Astrocyte of the spinal cord (primary cell): ENCODE results near the gene PSMA6.
"Not testable (repeated sequence)": the region's sequence is repeated elsewhere in the genome, so short reads cannot be mapped to it uniquely, and the experiment has no call there.

Experiments
- DNase-seq: peaks from one replicate; pipeline ENCODE4 v3.0.0; 2011; ENCODE audit warnings: low read depth, low spot score
- H3K4me3 ChIP-seq: 2 replicates; pipeline ENCODE4 v1.5.1; 2011; ENCODE audit warnings: low read depth, mild to moderate bottlenecking, low read length, moderate library complexity
- CTCF ChIP-seq: IDR thresholded peaks from 2 replicates; pipeline ENCODE4 v1.5.1; 2012; ENCODE audit warnings: low read depth, mild to moderate bottlenecking, low read length, inconsistent platforms
- in situ Hi-C: cut with HindIII; loops from 2 replicates; pipeline ENCODE4 v1.10.0; 2017; ENCODE audit warnings: low sequenced_read_pairs

PSMA6 gene

DNA sequence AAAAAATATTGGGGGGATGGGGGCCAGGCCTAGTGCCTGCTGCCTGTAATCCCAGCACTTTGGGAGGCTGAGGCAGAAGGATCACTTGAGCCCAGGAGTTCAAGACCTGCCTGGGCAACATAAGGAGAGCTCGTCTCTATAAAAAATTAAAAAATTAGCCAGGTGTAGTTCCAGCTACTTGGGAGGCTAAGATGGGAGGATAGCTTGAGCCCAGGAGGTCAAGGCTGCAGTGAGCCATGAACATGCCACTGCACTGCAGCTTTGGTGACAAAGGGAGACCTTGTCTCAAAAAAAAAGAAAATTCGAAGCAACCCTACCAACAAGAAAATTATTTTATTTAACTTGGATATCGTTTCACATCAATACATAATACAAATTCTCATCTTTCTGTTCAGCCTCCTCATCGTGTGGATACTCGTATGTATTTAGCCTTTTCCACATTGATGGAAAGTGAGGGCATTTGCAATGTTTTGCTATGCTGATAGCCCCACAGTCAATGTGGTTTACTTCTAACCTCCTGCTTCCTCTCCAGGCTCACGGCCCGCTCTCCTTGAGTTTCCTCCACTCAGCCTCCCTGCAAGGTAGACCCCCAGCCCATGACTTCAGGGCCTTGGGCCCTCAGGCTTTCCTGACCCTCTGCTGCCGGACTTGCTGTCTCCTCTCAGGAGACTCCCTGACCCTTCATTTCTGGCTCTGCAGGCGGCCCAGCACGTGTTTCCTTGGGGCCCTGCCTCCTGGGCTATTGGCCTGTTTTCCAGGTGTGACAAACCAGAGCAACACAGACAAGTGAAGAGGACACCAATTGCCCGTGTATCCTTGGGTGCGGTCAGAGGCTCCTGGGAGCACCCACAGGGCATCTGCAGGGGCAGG, 57.5 kb downstream of the PSMA6 start:
- in situ Hi-C loops, result no loop called here
- no peak for TF ChIP-seq CTCF
- DNase-seq, result no peak
- no peak overlapping the region for H3K4me3 ChIP-seq

GRCh38 chr14:35351497-35351896, 59.3 kb downstream of the PSMA6 start:
- in situ Hi-C loops, result no loop called here
- TF ChIP-seq CTCF, result no peak
- DNase-seq, result no peak
- no peak overlapping the region for H3K4me3 ChIP-seq

DNA sequence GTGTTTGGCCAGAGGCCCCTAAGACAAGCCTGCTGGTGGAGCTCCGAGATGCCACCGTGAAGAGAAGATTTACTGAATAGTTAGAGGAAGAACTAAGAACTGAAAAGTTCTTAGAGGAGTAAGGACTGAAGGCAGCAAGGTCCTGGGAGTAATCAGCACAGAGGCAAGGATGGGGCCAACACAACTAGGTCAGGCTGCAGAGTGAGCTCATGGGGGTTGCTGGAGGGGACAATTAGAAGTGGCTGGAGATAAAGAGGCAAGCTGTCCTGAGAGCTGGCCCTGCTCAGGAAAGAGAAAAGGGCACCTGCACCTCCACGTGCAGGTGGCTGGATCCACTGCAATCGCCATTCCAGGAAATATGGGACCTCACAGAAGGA, 59.7 kb downstream of the PSMA6 start:
- no peak overlapping the region for H3K4me3 ChIP-seq
- in situ Hi-C loops, result no loop called here
- DNase-seq, result no peak
- no peak for TF ChIP-seq CTCF

- in situ Hi-C loops, result no loop called here
- TF ChIP-seq CTCF, result no peak
- no peak overlapping the region for H3K4me3 ChIP-seq
- DNase-seq, result no peak
Observed at GRCh38 chr14:35352274-35353233, 60.4 kb downstream of the PSMA6 start.

GRCh38 chr14:35353409-35354172, 61.4 kb downstream of the PSMA6 start:
- in situ Hi-C loops, result no loop called here
- TF ChIP-seq CTCF, result no peak
- no peak for DNase-seq
- H3K4me3 ChIP-seq, result no peak overlapping the region

DNA sequence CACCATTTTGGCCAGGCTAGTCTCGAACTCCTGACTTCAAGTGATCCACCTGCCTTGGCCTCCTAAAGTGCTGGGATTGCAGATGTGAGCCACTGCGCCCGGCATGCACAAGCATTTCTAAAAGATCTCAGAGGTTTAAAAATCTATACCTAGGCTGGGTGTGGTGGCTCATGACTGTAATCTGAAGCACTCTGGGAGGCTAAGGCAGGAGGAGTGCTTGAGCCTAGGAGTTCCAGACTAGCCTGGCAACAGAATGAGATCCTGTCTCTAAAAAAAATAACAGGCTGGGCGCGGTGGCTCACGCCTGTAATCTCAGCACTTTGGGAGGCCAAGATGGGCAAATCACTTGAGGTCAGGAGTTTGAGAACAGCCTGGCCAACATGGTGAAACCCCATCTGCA, 63.1 kb downstream of the PSMA6 start:
- in situ Hi-C loops, DNase-seq, H3K4me3 ChIP-seq: not testable (repeated sequence)
